Tibial nerve (tissue), 4 donors: ENCODE measurements around the gene PAAF1.

Experiments used
- EP300 ChIP-seq, 2 donors: sonication (generic); formaldehyde crosslinking; IDR thresholded peaks; one replicate each; pipeline ENCODE4 v1.6.1; 2017; ENCODE audit warnings: antibody characterized with exemption in 2 of 2, mild to moderate bottlenecking in 1 of 2
- POLR2A ChIP-seq, 2 donors: fragments of 450-650 bp; IDR thresholded peaks; one replicate each; pipeline ENCODE4 v1.6.1; 2017; ENCODE audit warnings: antibody characterized with exemption in 2 of 2, mild to moderate bottlenecking in 2 of 2, moderate library complexity in 2 of 2
- TF ChIP-seq, protein P1 (sequence below), 5 experiments: fragments of 200-600 bp in 3 of 5; fragments of 450-650 bp in 2 of 5; sonication (generic) in 3 of 5; IDR thresholded peaks; one replicate each; pipeline ENCODE4 v1.5.1; 2016 to 2019; ENCODE audit warnings: antibody characterized with exemption in 5 of 5, mild to moderate bottlenecking in 3 of 5, moderate library complexity in 2 of 5

DNA sequence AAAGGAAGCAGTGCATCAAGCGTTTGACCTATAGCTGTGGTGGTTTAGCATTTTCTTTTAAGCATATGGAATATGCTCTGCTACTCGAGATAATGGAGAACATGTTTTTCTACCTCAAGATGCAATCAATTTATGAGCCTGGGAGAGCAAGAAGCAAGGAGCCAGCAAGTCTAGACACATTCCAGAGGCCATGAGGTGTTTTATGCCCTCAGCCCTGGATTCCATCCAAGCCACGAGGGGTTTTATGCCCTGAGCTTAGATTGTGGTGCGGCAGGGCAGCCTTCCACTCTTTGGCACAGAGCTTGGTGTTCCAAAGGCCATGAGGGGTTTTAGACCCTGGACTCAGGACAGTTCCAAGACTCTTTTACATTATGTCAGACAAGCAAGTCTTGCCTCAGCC is 62.3 kb downstream of the PAAF1 start:
- TF ChIP-seq, protein P1, sequence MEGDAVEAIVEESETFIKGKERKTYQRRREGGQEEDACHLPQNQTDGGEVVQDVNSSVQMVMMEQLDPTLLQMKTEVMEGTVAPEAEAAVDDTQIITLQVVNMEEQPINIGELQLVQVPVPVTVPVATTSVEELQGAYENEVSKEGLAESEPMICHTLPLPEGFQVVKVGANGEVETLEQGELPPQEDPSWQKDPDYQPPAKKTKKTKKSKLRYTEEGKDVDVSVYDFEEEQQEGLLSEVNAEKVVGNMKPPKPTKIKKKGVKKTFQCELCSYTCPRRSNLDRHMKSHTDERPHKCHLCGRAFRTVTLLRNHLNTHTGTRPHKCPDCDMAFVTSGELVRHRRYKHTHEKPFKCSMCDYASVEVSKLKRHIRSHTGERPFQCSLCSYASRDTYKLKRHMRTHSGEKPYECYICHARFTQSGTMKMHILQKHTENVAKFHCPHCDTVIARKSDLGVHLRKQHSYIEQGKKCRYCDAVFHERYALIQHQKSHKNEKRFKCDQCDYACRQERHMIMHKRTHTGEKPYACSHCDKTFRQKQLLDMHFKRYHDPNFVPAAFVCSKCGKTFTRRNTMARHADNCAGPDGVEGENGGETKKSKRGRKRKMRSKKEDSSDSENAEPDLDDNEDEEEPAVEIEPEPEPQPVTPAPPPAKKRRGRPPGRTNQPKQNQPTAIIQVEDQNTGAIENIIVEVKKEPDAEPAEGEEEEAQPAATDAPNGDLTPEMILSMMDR (IDR thresholded peaks at IDR 0.05) = no peak
- TF ChIP-seq POLR2A (IDR thresholded peaks at IDR 0.05) (no peak), EP300 (IDR thresholded peaks at IDR 0.05) (no peak)
